ENCODE measurements around the gene DNAH17.
A peak's percentile ranks its signal among the peaks of the same experiment; 100 is the strongest.

Gene DNAH17

GRCh38 chr17:78580277-78580804 is 3.1 kb upstream of the DNAH17 start:
- Histone ChIP-seq H2BK12ac (ENCODE audit: low read length in 2 of 2) (no peak overlapping the region), H3K23ac (ENCODE audit: low read length in 2 of 2) (no peak overlapping the region), H4K91ac (ENCODE audit: low read length) (no peak overlapping the region), H2AK5ac (ENCODE audit: low read length, severe bottlenecking) (no peak overlapping the region), H2BK15ac (ENCODE audit: low read depth, poor library complexity, severe bottlenecking) (no peak overlapping the region), H2BK5ac (ENCODE audit: low read depth, low read length, poor library complexity, severe bottlenecking) (no peak overlapping the region), H4K8ac (ENCODE audit: low read length) (no peak overlapping the region), H3K4me3 (ENCODE audit: insufficient read depth in 1 of 2, low read depth in 1 of 2, low read length in 2 of 2) (no peak overlapping the region), H3K27me3 (ENCODE audit: control insufficient read depth in 1 of 2, insufficient read depth in 1 of 2, low read length in 2 of 2) (peaks cover 0 to 20% of the 10 kb centered on the region in 2 experiments), H3K4ac (ENCODE audit: low read depth in 1 of 2, low read length in 2 of 2) (no peak overlapping the region), H3K14ac (ENCODE audit: low read length in 2 of 2) (no peak overlapping the region), H2BK120ac (ENCODE audit: low read depth, low read length) (no peak overlapping the region), H3K27ac (ENCODE audit: low read length, poor library complexity, severe bottlenecking) (no peak overlapping the region), H3K9ac (ENCODE audit: low read length) (no peak overlapping the region), H3K36me3 (ENCODE audit: control insufficient read depth in 1 of 2, insufficient read depth in 2 of 2, low read depth in 1 of 2, low read length in 2 of 2) (no peaks in the 10 kb centered on the region), H2AFZ (ENCODE audit: low read depth, low read length) (no peak overlapping the region), H3K9me3 (ENCODE audit: control insufficient read depth, low read length) (no peaks in the 10 kb centered on the region), H3K79me1 (replicated peaks; ENCODE audit: low read length, poor library complexity, severe bottlenecking) (no peaks in the 10 kb centered on the region), H3K4me2 (ENCODE audit: low read length, poor library complexity, severe bottlenecking) (no peak overlapping the region), H3K4me1 (ENCODE audit: control insufficient read depth, insufficient read depth, low read depth, low read length) (no peaks in the 10 kb centered on the region), H3K18ac (ENCODE audit: low read depth in 1 of 2, low read length in 2 of 2) (no peak overlapping the region)
- 90% methylated on average over 9 of the region's 9 CpGs for WGBS
- DNase-seq: no peak

- Histone ChIP-seq H3K9ac (ENCODE audit: low read length) (no peak overlapping the region), H3K79me1 (replicated peaks; ENCODE audit: low read length, poor library complexity, severe bottlenecking) (no peaks in the 10 kb centered on the region), H3K4me2 (ENCODE audit: low read length, poor library complexity, severe bottlenecking) (no peak overlapping the region), H3K9me3 (ENCODE audit: control insufficient read depth, low read length) (no peaks in the 10 kb centered on the region), H2BK15ac (ENCODE audit: low read depth, poor library complexity, severe bottlenecking) (no peak overlapping the region), H4K8ac (ENCODE audit: low read length) (no peak overlapping the region), H4K91ac (ENCODE audit: low read length) (no peak overlapping the region), H3K14ac (ENCODE audit: low read length in 2 of 2) (no peak overlapping the region), H3K27me3 (ENCODE audit: control insufficient read depth in 1 of 2, insufficient read depth in 1 of 2, low read length in 2 of 2) (peaks cover 0 to 32% of the 10 kb centered on the region in 2 experiments), H2AK5ac (ENCODE audit: low read length, severe bottlenecking) (no peak overlapping the region), H2BK12ac (ENCODE audit: low read length in 2 of 2) (no peak overlapping the region), H3K27ac (ENCODE audit: low read length, poor library complexity, severe bottlenecking) (no peak overlapping the region), H2AFZ (ENCODE audit: low read depth, low read length) (no peak overlapping the region), H3K18ac (ENCODE audit: low read depth in 1 of 2, low read length in 2 of 2) (no peak overlapping the region), H3K36me3 (ENCODE audit: control insufficient read depth in 1 of 2, insufficient read depth in 2 of 2, low read depth in 1 of 2, low read length in 2 of 2) (no peaks in the 10 kb centered on the region), H3K4me1 (ENCODE audit: control insufficient read depth, insufficient read depth, low read depth, low read length) (no peaks in the 10 kb centered on the region), H2BK120ac (ENCODE audit: low read depth, low read length) (no peak overlapping the region), H2BK5ac (ENCODE audit: low read depth, low read length, poor library complexity, severe bottlenecking) (no peak overlapping the region), H3K4ac (ENCODE audit: low read depth in 1 of 2, low read length in 2 of 2) (no peak overlapping the region), H3K23ac (ENCODE audit: low read length in 2 of 2) (peak overlapping the region in 1 of 2 experiments; percentile 9), H3K4me3 (ENCODE audit: insufficient read depth in 1 of 2, low read depth in 1 of 2, low read length in 2 of 2) (no peak overlapping the region)
- WGBS: 91% methylated on average over 23 of the region's 23 CpGs
- no peak for DNase-seq
Measured at GRCh38 chr17:78576389-78577112, 645 bp downstream of the DNAH17 start.

GRCh38 chr17:78575899-78576298 is 1.3 kb downstream of the DNAH17 start:
- no peak overlapping the region for H2BK120ac ChIP-seq (ENCODE audit: low read depth, low read length)
- no peak overlapping the region for H2AFZ ChIP-seq (ENCODE audit: low read depth, low read length)
- peaks cover 0 to 36% of the 10 kb centered on the region in 2 experiments for H3K27me3 ChIP-seq (ENCODE audit: control insufficient read depth in 1 of 2, insufficient read depth in 1 of 2, low read length in 2 of 2)
- H3K9ac ChIP-seq (ENCODE audit: low read length): no peak overlapping the region
- DNase-seq: no peak
- WGBS: 86% methylated on average over 5 of the region's 7 CpGs
- H3K4ac ChIP-seq (ENCODE audit: low read depth in 1 of 2, low read length in 2 of 2): no peak overlapping the region
- no peaks in the 10 kb centered on the region for H3K79me1 ChIP-seq (replicated peaks; ENCODE audit: low read length, poor library complexity, severe bottlenecking)
- H3K4me3 ChIP-seq (ENCODE audit: insufficient read depth in 1 of 2, low read depth in 1 of 2, low read length in 2 of 2): no peak overlapping the region
- H3K9me3 ChIP-seq (ENCODE audit: control insufficient read depth, low read length): no peaks in the 10 kb centered on the region
- no peak overlapping the region for H3K23ac ChIP-seq (ENCODE audit: low read length in 2 of 2)
- no peaks in the 10 kb centered on the region for H3K36me3 ChIP-seq (ENCODE audit: control insufficient read depth in 1 of 2, insufficient read depth in 2 of 2, low read depth in 1 of 2, low read length in 2 of 2)
- H3K4me2 ChIP-seq (ENCODE audit: low read length, poor library complexity, severe bottlenecking): no peak overlapping the region
- no peaks in the 10 kb centered on the region for H3K4me1 ChIP-seq (ENCODE audit: control insufficient read depth, insufficient read depth, low read depth, low read length)
- no peak overlapping the region for H4K91ac ChIP-seq (ENCODE audit: low read length)
- H3K14ac ChIP-seq (ENCODE audit: low read length in 2 of 2): no peak overlapping the region
- no peak overlapping the region for H2BK12ac ChIP-seq (ENCODE audit: low read length in 2 of 2)
- no peak overlapping the region for H3K27ac ChIP-seq (ENCODE audit: low read length, poor library complexity, severe bottlenecking)
- no peak overlapping the region for H2BK5ac ChIP-seq (ENCODE audit: low read depth, low read length, poor library complexity, severe bottlenecking)
- H2BK15ac ChIP-seq (ENCODE audit: low read depth, poor library complexity, severe bottlenecking): no peak overlapping the region
- no peak overlapping the region for H2AK5ac ChIP-seq (ENCODE audit: low read length, severe bottlenecking)
- H4K8ac ChIP-seq (ENCODE audit: low read length): no peak overlapping the region
- no peak overlapping the region for H3K18ac ChIP-seq (ENCODE audit: low read depth in 1 of 2, low read length in 2 of 2)

GRCh38 chr17:78575340-78575739 is 1.9 kb downstream of the DNAH17 start:
- H2BK120ac ChIP-seq (ENCODE audit: low read depth, low read length): no peak overlapping the region
- H3K4ac ChIP-seq (ENCODE audit: low read depth in 1 of 2, low read length in 2 of 2): no peak overlapping the region
- no peak overlapping the region for H3K4me2 ChIP-seq (ENCODE audit: low read length, poor library complexity, severe bottlenecking)
- no peak overlapping the region for H3K23ac ChIP-seq (ENCODE audit: low read length in 2 of 2)
- peaks cover 0 to 36% of the 10 kb centered on the region in 2 experiments for H3K27me3 ChIP-seq (ENCODE audit: control insufficient read depth in 1 of 2, insufficient read depth in 1 of 2, low read length in 2 of 2)
- no peak overlapping the region for H4K8ac ChIP-seq (ENCODE audit: low read length)
- WGBS: 59% methylated on average over 11 of the region's 12 CpGs
- no peak overlapping the region for H3K4me3 ChIP-seq (ENCODE audit: insufficient read depth in 1 of 2, low read depth in 1 of 2, low read length in 2 of 2)
- no peaks in the 10 kb centered on the region for H3K79me1 ChIP-seq (replicated peaks; ENCODE audit: low read length, poor library complexity, severe bottlenecking)
- H2AFZ ChIP-seq (ENCODE audit: low read depth, low read length): no peak overlapping the region
- no peak overlapping the region for H3K27ac ChIP-seq (ENCODE audit: low read length, poor library complexity, severe bottlenecking)
- no peak overlapping the region for H2BK12ac ChIP-seq (ENCODE audit: low read length in 2 of 2)
- no peak overlapping the region for H3K14ac ChIP-seq (ENCODE audit: low read length in 2 of 2)
- no peak overlapping the region for H3K18ac ChIP-seq (ENCODE audit: low read depth in 1 of 2, low read length in 2 of 2)
- no peaks in the 10 kb centered on the region for H3K4me1 ChIP-seq (ENCODE audit: control insufficient read depth, insufficient read depth, low read depth, low read length)
- no peak overlapping the region for H2BK15ac ChIP-seq (ENCODE audit: low read depth, poor library complexity, severe bottlenecking)
- no peaks in the 10 kb centered on the region for H3K9me3 ChIP-seq (ENCODE audit: control insufficient read depth, low read length)
- H2BK5ac ChIP-seq (ENCODE audit: low read depth, low read length, poor library complexity, severe bottlenecking): no peak overlapping the region
- H2AK5ac ChIP-seq (ENCODE audit: low read length, severe bottlenecking): no peak overlapping the region
- H3K9ac ChIP-seq (ENCODE audit: low read length): no peak overlapping the region
- no peak overlapping the region for H4K91ac ChIP-seq (ENCODE audit: low read length)
- H3K36me3 ChIP-seq (ENCODE audit: control insufficient read depth in 1 of 2, insufficient read depth in 2 of 2, low read depth in 1 of 2, low read length in 2 of 2): no peaks in the 10 kb centered on the region
- no peak for DNase-seq
